ENCODE results near the gene LDLRAD1.

DNA sequence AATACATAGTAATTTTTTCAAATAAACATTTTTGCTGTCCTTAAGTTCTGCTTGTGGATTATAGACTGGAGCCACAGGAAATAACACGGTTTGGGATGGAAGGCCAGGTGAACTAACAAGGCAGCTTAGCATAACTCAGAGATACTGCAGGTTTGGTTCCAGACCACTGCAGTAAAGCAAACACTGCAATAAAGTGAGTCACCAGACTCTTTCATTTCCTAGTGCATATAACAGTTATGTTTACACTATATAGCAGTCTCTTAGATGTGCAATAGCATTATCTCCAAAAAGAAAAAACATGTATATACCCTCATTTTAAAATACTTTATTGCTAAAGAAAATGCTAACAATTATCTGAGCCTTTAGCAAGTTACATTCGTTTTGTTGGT lies 49.9 kb downstream of the LDLRAD1 start:
- TF ChIP-seq, protein P1, sequence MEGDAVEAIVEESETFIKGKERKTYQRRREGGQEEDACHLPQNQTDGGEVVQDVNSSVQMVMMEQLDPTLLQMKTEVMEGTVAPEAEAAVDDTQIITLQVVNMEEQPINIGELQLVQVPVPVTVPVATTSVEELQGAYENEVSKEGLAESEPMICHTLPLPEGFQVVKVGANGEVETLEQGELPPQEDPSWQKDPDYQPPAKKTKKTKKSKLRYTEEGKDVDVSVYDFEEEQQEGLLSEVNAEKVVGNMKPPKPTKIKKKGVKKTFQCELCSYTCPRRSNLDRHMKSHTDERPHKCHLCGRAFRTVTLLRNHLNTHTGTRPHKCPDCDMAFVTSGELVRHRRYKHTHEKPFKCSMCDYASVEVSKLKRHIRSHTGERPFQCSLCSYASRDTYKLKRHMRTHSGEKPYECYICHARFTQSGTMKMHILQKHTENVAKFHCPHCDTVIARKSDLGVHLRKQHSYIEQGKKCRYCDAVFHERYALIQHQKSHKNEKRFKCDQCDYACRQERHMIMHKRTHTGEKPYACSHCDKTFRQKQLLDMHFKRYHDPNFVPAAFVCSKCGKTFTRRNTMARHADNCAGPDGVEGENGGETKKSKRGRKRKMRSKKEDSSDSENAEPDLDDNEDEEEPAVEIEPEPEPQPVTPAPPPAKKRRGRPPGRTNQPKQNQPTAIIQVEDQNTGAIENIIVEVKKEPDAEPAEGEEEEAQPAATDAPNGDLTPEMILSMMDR (IDR thresholded peaks at IDR 0.05), result no peak
- TF ChIP-seq POLR2AphosphoS5 (IDR thresholded peaks at IDR 0.05) (no peak), EP300 (IDR thresholded peaks at IDR 0.05) (no peak)

All from upper lobe of left lung (tissue), 4 donors.